H9 (cell line): ENCODE results near the gene CALHM1. TPM values are rescaled to one million over a fixed set of nuclear protein-coding genes. Genes with fewer than 3 reads are reported as not detected.

Experiments
- DNase-seq: peaks from one replicate; pipeline ENCODE4 v3.0.0-alpha.2; 2017
- H2AFZ ChIP-seq: one replicate; pipeline ENCODE4 v1.6.1; 2013; ENCODE audit warnings: mild to moderate bottlenecking, low read length, control low read depth, moderate library complexity
- H2AK5ac ChIP-seq: 2 replicates; pipeline ENCODE4 v1.6.1; 2013; ENCODE audit warnings: low read length, control low read depth, mixed read lengths; ENCODE audit not compliant: insufficient read length
- H2BK120ac ChIP-seq: one replicate; pipeline ENCODE4 v1.6.1; 2013; ENCODE audit warnings: low read depth, mild to moderate bottlenecking, low read length, control low read depth, inconsistent platforms; ENCODE audit not compliant: poor library complexity, severe bottlenecking
- H2BK12ac ChIP-seq: 2 replicates; pipeline ENCODE4 v1.6.1; 2013; ENCODE audit warnings: low read length, control low read depth, mixed read lengths, low read depth; ENCODE audit not compliant: insufficient read length
- H2BK15ac ChIP-seq: 2 replicates; pipeline ENCODE4 v1.6.1; 2013; ENCODE audit warnings: low read depth, low read length, control low read depth
- H2BK20ac ChIP-seq: one replicate; pipeline ENCODE4 v1.6.1; 2013; ENCODE audit warnings: low read depth, mild to moderate bottlenecking, low read length, control low read depth, inconsistent platforms; ENCODE audit not compliant: poor library complexity, severe bottlenecking
- H2BK5ac ChIP-seq: 2 replicates; pipeline ENCODE4 v1.6.1; 2013; ENCODE audit warnings: low read length, control low read depth, mixed read lengths; ENCODE audit not compliant: insufficient read length
- H3K14ac ChIP-seq: 2 replicates; pipeline ENCODE4 v1.6.1; 2013; ENCODE audit warnings: low read length, control low read depth; ENCODE audit not compliant: insufficient read depth
- H3K18ac ChIP-seq: 2 replicates; pipeline ENCODE4 v1.6.1; 2013; ENCODE audit warnings: low read depth, mild to moderate bottlenecking, mixed read lengths, low read length, control low read depth; ENCODE audit not compliant: insufficient read length
- H3K23ac ChIP-seq: 2 replicates; pipeline ENCODE4 v1.6.1; 2013; ENCODE audit warnings: low read length, control low read depth, mixed read lengths, low read depth; ENCODE audit not compliant: insufficient read length
- H3K23me2 ChIP-seq: 2 replicates; pipeline ENCODE4 v1.6.1; 2013; ENCODE audit warnings: low read depth, mild to moderate bottlenecking, mixed read lengths, low read length, control low read depth; ENCODE audit not compliant: insufficient read length, poor library complexity, severe bottlenecking
- H3K27ac ChIP-seq: 2 replicates; pipeline ENCODE4 v1.5.1; 2013; ENCODE audit warnings: low read length, control low read depth, mixed read lengths, low read depth; ENCODE audit not compliant: insufficient read length
- H3K27me3 ChIP-seq: 2 replicates; pipeline ENCODE4 v1.6.1; 2013; ENCODE audit warnings: low read length, control low read depth, inconsistent platforms; ENCODE audit not compliant: insufficient read depth
- H3K4ac ChIP-seq: 2 replicates; pipeline ENCODE4 v1.6.1; 2013; ENCODE audit warnings: low read depth, mild to moderate bottlenecking, control low read depth, inconsistent platforms, low read length, moderate library complexity
- H3K4me1 ChIP-seq: 2 replicates; pipeline ENCODE4 v1.6.1; 2013; ENCODE audit warnings: low read length, control low read depth, inconsistent platforms; ENCODE audit not compliant: insufficient read depth
- H3K4me2 ChIP-seq: 2 replicates; pipeline ENCODE4 v1.6.1; 2013; ENCODE audit warnings: low read length, control low read depth, mixed read lengths; ENCODE audit not compliant: insufficient read length, insufficient read depth
- H3K56ac ChIP-seq: 2 replicates; pipeline ENCODE4 v1.6.1; 2013; ENCODE audit warnings: low read depth, mild to moderate bottlenecking, mixed read lengths, low read length, control low read depth; ENCODE audit not compliant: insufficient read length
- H3K79me1 ChIP-seq: 2 replicates; pipeline ENCODE4 v1.6.1; 2013; ENCODE audit warnings: low read depth, mild to moderate bottlenecking, moderate library complexity, low read length, control low read depth, inconsistent platforms; ENCODE audit not compliant: insufficient read depth, poor library complexity, severe bottlenecking
- H3K79me2 ChIP-seq: 2 replicates; pipeline ENCODE4 v1.6.1; 2013; ENCODE audit warnings: low read length, control low read depth, inconsistent platforms; ENCODE audit not compliant: insufficient read depth
- H3K9ac ChIP-seq: 2 replicates; pipeline ENCODE4 v1.6.1; 2013; ENCODE audit warnings: low read length, control low read depth, mixed read lengths; ENCODE audit not compliant: insufficient read length; ENCODE audit errors: extremely low read depth
- H3K9me3 ChIP-seq: one replicate; pipeline ENCODE4 v1.6.1; 2013; ENCODE audit warnings: low read depth, low read length, inconsistent platforms; ENCODE audit not compliant: control insufficient read depth
- H3T11ph ChIP-seq: one replicate; pipeline ENCODE4 v1.6.1; 2013; ENCODE audit warnings: mild to moderate bottlenecking, low read length, control low read depth, inconsistent platforms
- H4K20me1 ChIP-seq: one replicate; pipeline ENCODE4 v1.6.1; 2013; ENCODE audit not compliant: control insufficient read depth, insufficient read length, insufficient read depth
- H4K5ac ChIP-seq: 2 replicates; pipeline ENCODE4 v1.6.1; 2013; ENCODE audit warnings: low read depth, mild to moderate bottlenecking, mixed read lengths, low read length, control low read depth; ENCODE audit not compliant: insufficient read length
- H4K8ac ChIP-seq: replicated peaks from 2 replicates; pipeline ENCODE4 v1.6.1; 2013; ENCODE audit warnings: low read length, control low read depth, mixed read lengths, low read depth; ENCODE audit not compliant: insufficient read length
- H4K91ac ChIP-seq: 2 replicates; pipeline ENCODE4 v1.6.1; 2013; ENCODE audit warnings: low read depth, mild to moderate bottlenecking, moderate library complexity, mixed read lengths, low read length, control low read depth; ENCODE audit not compliant: insufficient read length
- H3K27ac Mint-ChIP-seq, 3 experiments: 2 replicates in 2 of 3; 3 replicates in 1 of 3; pipeline ENCODE4 v1.8.0; 2020 to 2021; ENCODE audit warnings: mixed read lengths in 3 of 3, mild to moderate bottlenecking in 1 of 3, moderate library complexity in 1 of 3
- H3K27me3 Mint-ChIP-seq: 2 replicates; pipeline ENCODE4 v1.8.0; 2021; ENCODE audit warnings: low read depth, mild to moderate bottlenecking, moderate library complexity, mixed read lengths
- H3K36me3 Mint-ChIP-seq, 3 experiments: 2 replicates in 2 of 3; 3 replicates in 1 of 3; pipeline ENCODE4 v1.8.0; 2020 to 2021; ENCODE audit warnings: low read depth in 3 of 3, mixed read lengths in 3 of 3; ENCODE audit not compliant: insufficient read depth in 1 of 3
- H3K4me1 Mint-ChIP-seq, 2 experiments: 2 replicates each; pipeline ENCODE4 v1.8.0; 2020; ENCODE audit warnings: mixed read lengths in 2 of 2
- H3K4me3 Mint-ChIP-seq, 2 experiments: 2 replicates in 1 of 2; 3 replicates in 1 of 2; pipeline ENCODE4 v1.8.0; 2020 to 2021; ENCODE audit warnings: mild to moderate bottlenecking in 2 of 2, mixed read lengths in 2 of 2, moderate library complexity in 1 of 2
- H3K9me3 Mint-ChIP-seq, 2 experiments: 2 replicates in 1 of 2; 3 replicates in 1 of 2; pipeline ENCODE4 v1.8.0; 2020; ENCODE audit warnings: mild to moderate bottlenecking in 2 of 2, mixed read lengths in 2 of 2, moderate library complexity in 1 of 2
- WGBS: extraction: QIAGEN DNeasy Blood & Tissue Kit; methylation state at CpG from one replicate; pipeline ENCODE4 v1.1.7; 2013; ENCODE audit warnings: missing lambda C conversion rate, low lambda C conversion rate, mixed read lengths; ENCODE audit not compliant: insufficient read length; ENCODE audit errors: extremely low coverage; 5-methylcytosine and 5-hydroxymethylcytosine counted together
- total RNA-seq: library from RNA; stranded (reverse); gene quantifications from 2 replicates; pipeline ENCODE4 v1.2.1, GENCODE V29; 2021
- TF ChIP-seq, protein P1 (sequence below): fragments of 200-600 bp; sonication (generic); conservative IDR thresholded peaks from 3 replicates; pipeline ENCODE4 v1.8.0; 2021; ENCODE audit warnings: antibody characterized with exemption, mild to moderate bottlenecking

Gene CALHM1
- total RNA-seq, 1 experiment from 2014 or later: 0.13 TPM

DNA sequence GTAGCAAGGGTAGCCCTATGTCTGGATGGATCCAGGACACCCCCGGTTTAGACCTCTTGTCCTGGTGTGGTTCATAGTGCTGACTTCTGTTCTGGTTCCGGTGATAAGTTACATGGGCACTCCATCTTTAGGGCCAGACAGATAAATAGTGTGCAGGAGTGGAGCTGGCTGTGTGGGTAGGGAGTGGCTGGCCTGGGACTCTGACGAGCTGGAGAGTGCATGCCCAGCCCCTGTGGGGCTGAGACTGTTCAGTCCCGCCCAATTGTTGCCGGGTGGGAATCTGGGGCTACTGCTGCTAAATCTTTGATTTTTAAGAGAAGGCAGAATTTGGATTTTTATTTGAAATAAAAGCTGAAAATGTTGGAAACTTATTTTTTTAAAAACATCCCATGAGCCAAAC lies 35.0 kb downstream of the CALHM1 start:
- Histone ChIP-seq H4K91ac (no peak overlapping the region), H2AK5ac (no peak overlapping the region), H2BK120ac (no peak overlapping the region), H3K23me2 (no peaks in the 10 kb centered on the region), H3K27ac (no peak overlapping the region), H2AFZ (no peak overlapping the region), H3K56ac (no peak overlapping the region), H3K4me1 (no peaks in the 10 kb centered on the region), H3K4me2 (no peak overlapping the region), H2BK5ac (no peak overlapping the region), H3T11ph (no peak overlapping the region), H3K18ac (no peak overlapping the region), H2BK12ac (no peak overlapping the region), H4K20me1 (no peaks in the 10 kb centered on the region), H3K14ac (no peak overlapping the region), H2BK20ac (no peak overlapping the region), H4K5ac (no peak overlapping the region), H3K79me1 (no peaks in the 10 kb centered on the region), H3K9ac (no peak overlapping the region), H3K4ac (no peak overlapping the region), H4K8ac (no peak overlapping the region), H2BK15ac (no peak overlapping the region), H3K23ac (no peak overlapping the region), H3K27me3 (no peaks in the 10 kb centered on the region), H3K79me2 (no peaks in the 10 kb centered on the region), H3K9me3 (no peaks in the 10 kb centered on the region)
- Mint-ChIP-seq H3K27me3 (no peaks in the 10 kb centered on the region), H3K9me3 (no peaks in the 10 kb centered on the region), H3K4me3 (no peak overlapping the region), H3K36me3 (peaks cover 49 to 91% (median 84%) of the 10 kb centered on the region in 3 experiments), H3K4me1 (no peaks in the 10 kb centered on the region), H3K27ac (no peak overlapping the region; a peak in 1 of 7 replicates)
- TF ChIP-seq, protein P1, sequence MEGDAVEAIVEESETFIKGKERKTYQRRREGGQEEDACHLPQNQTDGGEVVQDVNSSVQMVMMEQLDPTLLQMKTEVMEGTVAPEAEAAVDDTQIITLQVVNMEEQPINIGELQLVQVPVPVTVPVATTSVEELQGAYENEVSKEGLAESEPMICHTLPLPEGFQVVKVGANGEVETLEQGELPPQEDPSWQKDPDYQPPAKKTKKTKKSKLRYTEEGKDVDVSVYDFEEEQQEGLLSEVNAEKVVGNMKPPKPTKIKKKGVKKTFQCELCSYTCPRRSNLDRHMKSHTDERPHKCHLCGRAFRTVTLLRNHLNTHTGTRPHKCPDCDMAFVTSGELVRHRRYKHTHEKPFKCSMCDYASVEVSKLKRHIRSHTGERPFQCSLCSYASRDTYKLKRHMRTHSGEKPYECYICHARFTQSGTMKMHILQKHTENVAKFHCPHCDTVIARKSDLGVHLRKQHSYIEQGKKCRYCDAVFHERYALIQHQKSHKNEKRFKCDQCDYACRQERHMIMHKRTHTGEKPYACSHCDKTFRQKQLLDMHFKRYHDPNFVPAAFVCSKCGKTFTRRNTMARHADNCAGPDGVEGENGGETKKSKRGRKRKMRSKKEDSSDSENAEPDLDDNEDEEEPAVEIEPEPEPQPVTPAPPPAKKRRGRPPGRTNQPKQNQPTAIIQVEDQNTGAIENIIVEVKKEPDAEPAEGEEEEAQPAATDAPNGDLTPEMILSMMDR: no peak
- WGBS: no CpG with 5 or more reads among the region's 5 CpGs
- DNase-seq: no peak
